C4-2B (cell line): ENCODE results near the gene RIMS1.

Experiments used
- CTCF ChIP-seq: fragments of 450-650 bp; conservative IDR thresholded peaks from 2 replicates; pipeline ENCODE4 v1.5.1; 2017; ENCODE audit warnings: mild to moderate bottlenecking
- ZFX ChIP-seq: fragments of 450-650 bp; IDR thresholded peaks from 2 replicates; pipeline ENCODE4 v1.6.1; 2017

- TF ChIP-seq CTCF (no peak), ZFX (no peak)
These were observed 526.3 kb downstream of the RIMS1 start for GRCh38 chr6:72412709-72413044.
